Neutrophil (primary cell): ENCODE data around the gene IGBP1.

Experiments
- H3K27ac ChIP-seq: fragments of 200-600 bp; sonication (generic); 2 replicates; pipeline ENCODE4 v1.5.1; 2016; ENCODE audit warnings: mild to moderate bottlenecking, moderate library complexity
- H3K27me3 ChIP-seq: fragments of 200-600 bp; sonication (generic); 2 replicates; pipeline ENCODE4 v1.6.0; 2016; ENCODE audit warnings: mild to moderate bottlenecking
- H3K36me3 ChIP-seq: fragments of 200-600 bp; sonication (generic); 2 replicates; pipeline ENCODE4 v1.5.1; 2017
- H3K4me1 ChIP-seq, 2 experiments: fragments of 200-600 bp in 1 of 2; sonication (generic) in 1 of 2; 1 replicate in 1 of 2; 2 replicates in 1 of 2; pipeline versions ENCODE4 v1.5.1 to v1.6.1; 2013 to 2016; ENCODE audit warnings: low read depth in 1 of 2, low read length in 1 of 2, mild to moderate bottlenecking in 1 of 2, moderate library complexity in 1 of 2; ENCODE audit not compliant: control insufficient read depth in 1 of 2, insufficient read depth in 1 of 2
- H3K4me3 ChIP-seq, 2 experiments: fragments of 200-600 bp in 1 of 2; sonication (generic) in 1 of 2; 1 replicate in 1 of 2; 2 replicates in 1 of 2; pipeline ENCODE4 v1.5.1; 2013 to 2016; ENCODE audit warnings: low read depth in 1 of 2, low read length in 1 of 2, mild to moderate bottlenecking in 1 of 2, moderate library complexity in 1 of 2
- H3K9me3 ChIP-seq: fragments of 200-600 bp; sonication (generic); 2 replicates; pipeline ENCODE4 v1.5.1; 2016
- CTCF ChIP-seq: fragments of 200-600 bp; sonication (generic); IDR thresholded peaks from 2 replicates; pipeline ENCODE4 v1.5.1; 2016; ENCODE audit warnings: antibody characterized with exemption

The IGBP1 gene

GRCh38 chrX:70171624-70172023, 38.4 kb downstream of the IGBP1 start:
- no peaks in the 10 kb centered on the region for H3K4me1 ChIP-seq
- H3K4me3 ChIP-seq, result no peak overlapping the region
- H3K9me3 ChIP-seq, result no peaks in the 10 kb centered on the region
- H3K36me3 ChIP-seq, result peaks cover 10% of the 10 kb centered on the region
- H3K27me3 ChIP-seq, result no peaks in the 10 kb centered on the region
- H3K27ac ChIP-seq, result no peak overlapping the region
- TF ChIP-seq CTCF, result no peak

- TF ChIP-seq CTCF, result no peak
- Histone ChIP-seq H3K4me1 (no peaks in the 10 kb centered on the region), H3K27ac (no peak overlapping the region), H3K27me3 (no peaks in the 10 kb centered on the region), H3K9me3 (no peaks in the 10 kb centered on the region), H3K36me3 (peaks cover 5% of the 10 kb centered on the region), H3K4me3 (no peak overlapping the region)
Observed at GRCh38 chrX:70172221-70172620, 39.0 kb downstream of the IGBP1 start.

GRCh38 chrX:70172964-70173363, 39.7 kb downstream of the IGBP1 start:
- no peaks in the 10 kb centered on the region for H3K27me3 ChIP-seq
- no peak overlapping the region for H3K4me3 ChIP-seq
- no peak overlapping the region for H3K27ac ChIP-seq
- no peak for TF ChIP-seq CTCF
- no peaks in the 10 kb centered on the region for H3K36me3 ChIP-seq
- no peaks in the 10 kb centered on the region for H3K9me3 ChIP-seq
- no peaks in the 10 kb centered on the region for H3K4me1 ChIP-seq

GRCh38 chrX:70174754-70175153, 41.5 kb downstream of the IGBP1 start:
- Histone ChIP-seq H3K9me3 (no peaks in the 10 kb centered on the region), H3K4me3 (no peak overlapping the region), H3K27me3 (no peaks in the 10 kb centered on the region), H3K36me3 (no peaks in the 10 kb centered on the region), H3K4me1 (no peaks in the 10 kb centered on the region), H3K27ac (no peak overlapping the region)
- no peak for TF ChIP-seq CTCF

GRCh38 chrX:70175338-70175737, 42.1 kb downstream of the IGBP1 start:
- no peaks in the 10 kb centered on the region for H3K27me3 ChIP-seq
- no peaks in the 10 kb centered on the region for H3K4me1 ChIP-seq
- no peaks in the 10 kb centered on the region for H3K36me3 ChIP-seq
- H3K27ac ChIP-seq, result no peak overlapping the region
- no peaks in the 10 kb centered on the region for H3K9me3 ChIP-seq
- no peak for TF ChIP-seq CTCF
- no peak overlapping the region for H3K4me3 ChIP-seq

- H3K27me3 ChIP-seq, result no peaks in the 10 kb centered on the region
- H3K36me3 ChIP-seq, result no peaks in the 10 kb centered on the region
- no peaks in the 10 kb centered on the region for H3K9me3 ChIP-seq
- TF ChIP-seq CTCF, result no peak
- H3K4me3 ChIP-seq, result no peak within 1 kb of the TSS
- H3K27ac ChIP-seq, result no peak within 1 kb of the TSS
- no peaks in the 10 kb centered on the region for H3K4me1 ChIP-seq
Observed at GRCh38 chrX:70176938-70177533, 43.8 kb downstream of the IGBP1 start, which contains the start of gene DGAT2L6. Gene DGAT2L6, plus strand, starts transcription at chrX:70177483. Its CDS starts 100 bp downstream, at chrX:70177583.
